DOHH2 (cell line): ENCODE results near the gene ADAMTS12.

Source experiments
- H3F3A ChIP-seq: fragments of 200-600 bp; sonication (generic), shearing (Covaris generic); 2 replicates; pipeline ENCODE4 v1.6.0; 2016; ENCODE audit warnings: antibody characterized with exemption, mild to moderate bottlenecking; ENCODE audit not compliant: control insufficient read depth, insufficient read depth
- H3K27ac ChIP-seq: fragments of 200-600 bp; sonication (generic); 2 replicates; pipeline ENCODE4 v1.5.1; 2014; ENCODE audit warnings: low read depth, mild to moderate bottlenecking, low read length, moderate library complexity
- H3K27me3 ChIP-seq: fragments of 200-600 bp; sonication (generic); 2 replicates; pipeline ENCODE4 v1.6.1; 2014; ENCODE audit warnings: mild to moderate bottlenecking, low read length, mixed read lengths; ENCODE audit not compliant: control insufficient read depth
- H3K36me3 ChIP-seq: fragments of 200-600 bp; sonication (generic); 2 replicates; pipeline ENCODE4 v1.6.1; 2014; ENCODE audit warnings: mild to moderate bottlenecking, low read length, moderate library complexity, mixed read lengths; ENCODE audit not compliant: control insufficient read depth
- H3K4me1 ChIP-seq: fragments of 200-600 bp; sonication (generic); 2 replicates; pipeline ENCODE4 v1.6.1; 2014; ENCODE audit warnings: mild to moderate bottlenecking, low read length, mixed read lengths; ENCODE audit not compliant: control insufficient read depth
- H3K4me2 ChIP-seq: fragments of 200-600 bp; sonication (generic); 2 replicates; pipeline ENCODE4 v1.6.0; 2014; ENCODE audit warnings: mild to moderate bottlenecking, low read length, moderate library complexity
- H3K4me3 ChIP-seq: fragments of 200-600 bp; sonication (generic); 2 replicates; pipeline ENCODE4 v1.5.1; 2014; ENCODE audit warnings: mild to moderate bottlenecking, low read length, mixed read lengths
- H3K79me2 ChIP-seq: fragments of 200-600 bp; sonication (generic); 2 replicates; pipeline ENCODE4 v1.6.1; 2014; ENCODE audit warnings: mild to moderate bottlenecking, low read length, mixed read lengths; ENCODE audit not compliant: control insufficient read depth
- H3K9me2 ChIP-seq: fragments of 200-600 bp; sonication (generic); replicated peaks from 2 replicates; pipeline ENCODE4 v1.6.1; 2014; ENCODE audit warnings: mild to moderate bottlenecking, low read length, mixed read lengths; ENCODE audit not compliant: control insufficient read depth
- H3K9me3 ChIP-seq: fragments of 200-600 bp; sonication (generic); 2 replicates; pipeline ENCODE4 v1.6.1; 2014; ENCODE audit warnings: antibody characterized with exemption, low read length, mixed read lengths; ENCODE audit not compliant: control insufficient read depth, insufficient read depth
- H4K20me1 ChIP-seq: fragments of 200-600 bp; sonication (generic); 2 replicates; pipeline ENCODE4 v1.6.0; 2014; ENCODE audit warnings: low read depth, mild to moderate bottlenecking, antibody characterized with exemption, low read length, moderate library complexity; ENCODE audit not compliant: control insufficient read depth, insufficient read depth
- EZH2phosphoT487 ChIP-seq: fragments of 200-600 bp; sonication (generic); IDR thresholded peaks from 2 replicates; pipeline ENCODE4 v1.6.1; 2017; ENCODE audit warnings: borderline replicate concordance, mild to moderate bottlenecking, antibody characterized with exemption, low read length, moderate library complexity, mixed read lengths
- TF ChIP-seq, protein P1 (sequence below): fragments of 200-600 bp; sonication (generic); IDR thresholded peaks from one replicate; pipeline ENCODE4 v1.5.1; 2014; ENCODE audit warnings: antibody characterized with exemption, mild to moderate bottlenecking, low read depth, low read length; ENCODE audit not compliant: poor library complexity, severe bottlenecking

The ADAMTS12 gene

DNA sequence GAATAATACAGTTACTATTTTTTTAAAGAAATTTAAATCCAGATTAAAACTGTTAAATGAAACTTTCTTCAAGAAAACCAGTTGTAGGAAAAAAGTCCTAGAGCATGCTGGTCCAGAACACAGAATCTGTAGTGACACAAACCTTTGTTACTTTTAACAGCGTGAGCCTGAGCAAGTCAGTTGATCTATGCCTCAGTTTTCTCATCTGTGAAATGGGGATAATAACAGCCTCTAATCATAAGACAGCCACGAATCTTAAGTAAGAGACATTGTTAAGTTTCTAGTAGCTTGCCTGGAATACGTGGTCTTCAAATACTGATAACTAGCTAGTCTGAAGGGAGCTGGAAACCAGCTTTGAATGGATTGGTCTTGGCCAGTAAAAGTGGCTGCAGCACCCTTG is 158.6 kb downstream of the ADAMTS12 start:
- no peaks in the 10 kb centered on the region for H4K20me1 ChIP-seq
- H3K4me1 ChIP-seq: no peaks in the 10 kb centered on the region
- no peaks in the 10 kb centered on the region for H3K27me3 ChIP-seq
- no peak overlapping the region for H3K4me3 ChIP-seq
- H3F3A ChIP-seq: no peaks in the 10 kb centered on the region
- H3K27ac ChIP-seq: no peak overlapping the region
- no peaks in the 10 kb centered on the region for H3K9me2 ChIP-seq
- H3K79me2 ChIP-seq: no peaks in the 10 kb centered on the region
- H3K9me3 ChIP-seq: no peaks in the 10 kb centered on the region
- H3K36me3 ChIP-seq: no peaks in the 10 kb centered on the region
- H3K4me2 ChIP-seq: no peak overlapping the region
- TF ChIP-seq, protein P1, sequence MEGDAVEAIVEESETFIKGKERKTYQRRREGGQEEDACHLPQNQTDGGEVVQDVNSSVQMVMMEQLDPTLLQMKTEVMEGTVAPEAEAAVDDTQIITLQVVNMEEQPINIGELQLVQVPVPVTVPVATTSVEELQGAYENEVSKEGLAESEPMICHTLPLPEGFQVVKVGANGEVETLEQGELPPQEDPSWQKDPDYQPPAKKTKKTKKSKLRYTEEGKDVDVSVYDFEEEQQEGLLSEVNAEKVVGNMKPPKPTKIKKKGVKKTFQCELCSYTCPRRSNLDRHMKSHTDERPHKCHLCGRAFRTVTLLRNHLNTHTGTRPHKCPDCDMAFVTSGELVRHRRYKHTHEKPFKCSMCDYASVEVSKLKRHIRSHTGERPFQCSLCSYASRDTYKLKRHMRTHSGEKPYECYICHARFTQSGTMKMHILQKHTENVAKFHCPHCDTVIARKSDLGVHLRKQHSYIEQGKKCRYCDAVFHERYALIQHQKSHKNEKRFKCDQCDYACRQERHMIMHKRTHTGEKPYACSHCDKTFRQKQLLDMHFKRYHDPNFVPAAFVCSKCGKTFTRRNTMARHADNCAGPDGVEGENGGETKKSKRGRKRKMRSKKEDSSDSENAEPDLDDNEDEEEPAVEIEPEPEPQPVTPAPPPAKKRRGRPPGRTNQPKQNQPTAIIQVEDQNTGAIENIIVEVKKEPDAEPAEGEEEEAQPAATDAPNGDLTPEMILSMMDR: no peak
- TF ChIP-seq EZH2phosphoT487: no peak

DNA sequence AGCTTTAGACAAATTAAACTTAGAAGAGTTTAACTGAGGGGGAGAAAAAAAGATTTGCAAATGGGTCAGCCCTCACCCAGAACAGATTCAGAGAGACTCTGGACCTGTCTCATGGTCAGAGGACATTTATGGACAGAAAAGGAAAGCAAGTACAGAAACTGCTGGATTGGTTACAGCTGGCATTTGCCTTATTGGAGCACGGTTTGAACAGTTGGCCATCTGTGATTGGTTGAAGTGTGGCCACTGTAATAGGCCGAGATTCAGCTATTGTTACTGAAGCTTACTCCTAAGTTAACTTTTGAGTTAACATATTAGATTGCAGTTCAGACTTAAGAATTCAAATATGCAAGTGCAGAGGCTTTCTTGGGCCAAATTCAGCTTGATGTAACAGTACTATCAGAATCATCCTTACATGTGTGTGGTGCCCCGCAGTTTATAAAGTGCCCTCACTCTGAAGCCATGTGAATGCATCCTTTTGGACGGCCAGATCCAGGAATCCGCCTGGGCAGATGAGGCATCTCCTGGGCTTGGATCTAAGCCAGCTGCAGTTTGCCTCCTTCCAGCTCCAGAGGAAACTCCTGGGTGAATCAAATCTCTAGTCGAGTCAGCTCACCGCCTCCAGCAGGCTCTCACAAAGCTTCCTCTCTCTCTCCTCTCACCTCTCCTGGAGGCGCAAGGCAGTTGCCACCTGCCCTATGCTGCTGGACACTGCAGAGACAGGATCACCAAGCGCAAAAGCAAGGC is 165.2 kb downstream of the ADAMTS12 start:
- no peaks in the 10 kb centered on the region for H3K79me2 ChIP-seq
- H3K4me1 ChIP-seq: no peaks in the 10 kb centered on the region
- H3K36me3 ChIP-seq: no peaks in the 10 kb centered on the region
- TF ChIP-seq EZH2phosphoT487: no peak
- TF ChIP-seq, protein P1: no peak
- no peaks in the 10 kb centered on the region for H3K9me2 ChIP-seq
- no peaks in the 10 kb centered on the region for H4K20me1 ChIP-seq
- H3F3A ChIP-seq: no peaks in the 10 kb centered on the region
- no peaks in the 10 kb centered on the region for H3K27me3 ChIP-seq
- H3K9me3 ChIP-seq: no peaks in the 10 kb centered on the region
- no peak overlapping the region for H3K4me3 ChIP-seq
- H3K27ac ChIP-seq: no peak overlapping the region
- no peak overlapping the region for H3K4me2 ChIP-seq

DNA sequence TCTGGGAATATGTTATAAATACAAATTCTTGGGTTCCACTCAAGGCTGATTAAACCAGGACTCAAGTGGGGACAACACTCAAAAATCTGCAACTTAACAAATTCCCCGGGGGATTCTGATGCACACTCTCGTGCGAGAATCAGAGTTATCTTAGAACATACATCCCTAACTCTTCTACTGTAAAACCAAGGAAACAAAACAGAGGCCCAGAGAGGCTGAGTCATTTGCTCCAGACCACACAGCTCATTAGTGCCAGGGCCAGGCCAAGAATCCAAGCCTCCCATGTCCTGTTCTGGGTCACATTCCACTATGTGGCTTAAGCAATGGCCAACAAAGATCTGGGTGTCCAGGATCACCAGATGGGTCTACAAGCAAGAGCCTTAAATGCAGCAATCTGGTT is 166.0 kb downstream of the ADAMTS12 start:
- Histone ChIP-seq H3K79me2 (no peaks in the 10 kb centered on the region), H3K4me2 (no peak overlapping the region), H3K27ac (no peak overlapping the region), H3K9me2 (no peaks in the 10 kb centered on the region), H4K20me1 (no peaks in the 10 kb centered on the region), H3K4me3 (no peak overlapping the region), H3K9me3 (no peaks in the 10 kb centered on the region), H3F3A (no peaks in the 10 kb centered on the region), H3K27me3 (no peaks in the 10 kb centered on the region), H3K4me1 (no peaks in the 10 kb centered on the region), H3K36me3 (no peaks in the 10 kb centered on the region)
- TF ChIP-seq, protein P1: no peak
- no peak for TF ChIP-seq EZH2phosphoT487
